HepG2 (cell line): Measurements from ENCODE around the gene TOMM40L. TPM values are rescaled to one million over a fixed set of nuclear protein-coding genes. Genes with fewer than 3 reads are reported as not detected.

Experiments used
- CENPX ChIP-seq: sonication (generic); formaldehyde crosslinking; IDR thresholded peaks from 2 replicates; pipeline ENCODE4 v1.9.0; 2021; ENCODE audit warnings: mild to moderate bottlenecking, missing genetic modification reagents, moderate library complexity
- CSRNP1 ChIP-seq: sonication (generic); formaldehyde crosslinking; IDR thresholded peaks from 2 replicates; pipeline ENCODE4 v1.8.1; 2023; ENCODE audit warnings: mild to moderate bottlenecking, missing genetic modification reagents
- HNRNPH1 ChIP-seq: fragments of 200-400 bp; formaldehyde crosslinking; optimal IDR thresholded peaks from 2 replicates; pipeline ENCODE3; 2017; ENCODE audit warnings: mild to moderate bottlenecking, low read depth, low read length
- HNRNPL ChIP-seq: fragments of 200-400 bp; formaldehyde crosslinking; IDR thresholded peaks from 2 replicates; pipeline ENCODE4 v1.6.1; 2017; ENCODE audit warnings: mild to moderate bottlenecking, low read depth, low read length
- MXD1 ChIP-seq: sonication (generic); formaldehyde crosslinking; IDR thresholded peaks from 2 replicates; pipeline ENCODE4 v1.4.0; 2020; ENCODE audit warnings: mild to moderate bottlenecking, missing genetic modification reagents
- TAF1 ChIP-seq: sonication (generic); formaldehyde crosslinking; IDR thresholded peaks from 2 replicates; pipeline ENCODE4 v1.4.0; 2020; ENCODE audit warnings: missing genetic modification reagents
- ZKSCAN5 ChIP-seq: sonication (generic); formaldehyde crosslinking; IDR thresholded peaks from 2 replicates; pipeline ENCODE4 v1.5.1; 2020; ENCODE audit warnings: mild to moderate bottlenecking, missing genetic modification reagents
- ZNF605 ChIP-seq: sonication (generic); formaldehyde crosslinking; IDR thresholded peaks from 2 replicates; pipeline ENCODE4 v1.8.0; 2022; ENCODE audit warnings: mild to moderate bottlenecking, missing genetic modification reagents
- ZNF777 ChIP-seq: sonication (generic); formaldehyde crosslinking; IDR thresholded peaks from 2 replicates; pipeline ENCODE4 v1.4.0; 2020; ENCODE audit warnings: missing genetic modification reagents
- ZSCAN21 ChIP-seq: sonication (generic); formaldehyde crosslinking; IDR thresholded peaks from 2 replicates; pipeline ENCODE4 v1.8.0; 2022; ENCODE audit warnings: mild to moderate bottlenecking, missing genetic modification reagents, moderate library complexity, borderline replicate concordance
- ZSCAN25 ChIP-seq: sonication (generic); formaldehyde crosslinking; IDR thresholded peaks from 2 replicates; pipeline ENCODE4 v1.8.0; 2022; ENCODE audit warnings: mild to moderate bottlenecking, missing genetic modification reagents
- polyA plus RNA-seq, 8 experiments: library from polyadenylated mRNA; depleted of rRNA in 3 of 8; stranded (reverse) in 7 of 8; unstranded in 1 of 8; fragments of >200 nt; fragmentation: Illumina TruSeq in 4 of 8; extraction: Trizol in 4 of 8; gene quantifications; 2 replicates each; pipeline versions ENCODE4 v1.2.1 to v1.2.3, GENCODE V29; 2011 to 2016; ENCODE audit warnings: low read depth in 4 of 8, missing spikeins in 1 of 8, mixed read lengths in 1 of 8; ENCODE audit not compliant: insufficient read depth in 1 of 8
- total RNA-seq, 5 experiments: library from RNA; depleted of rRNA; stranded (reverse); fragments of >200 nt; fragmentation: Illumina TruSeq; extraction: Trizol; gene quantifications; 2 replicates each; pipeline ENCODE4 v1.2.3, GENCODE V29; 2016; ENCODE audit warnings: low read depth in 1 of 5
- TF ChIP-seq, protein P1 (sequence below): sonication (generic); formaldehyde crosslinking; IDR thresholded peaks from 2 replicates; pipeline ENCODE4 v1.5.0; 2020; ENCODE audit warnings: missing genetic modification reagents
- TF ChIP-seq, protein P2 (sequence below): sonication (generic); formaldehyde crosslinking; IDR thresholded peaks from 2 replicates; pipeline ENCODE4 v1.5.0; 2020; ENCODE audit warnings: mild to moderate bottlenecking, missing genetic modification reagents, borderline replicate concordance
- TF ChIP-seq, protein P3 (sequence below), 2 experiments: sonication (generic) in 1 of 2; formaldehyde crosslinking in 1 of 2; IDR thresholded peaks; 2 replicates each; pipeline versions ENCODE4 v1.4.0 to v1.6.1; 2018 to 2020; ENCODE audit warnings: missing genetic modification reagents in 2 of 2, borderline replicate concordance in 1 of 2, low read depth in 1 of 2, mild to moderate bottlenecking in 1 of 2, missing biosample characterization in 1 of 2

TOMM40L gene
- total and polyA plus RNA-seq, 2 of the 13 experiments (the other 11 are each of a cell fraction or from before 2014, with no cell fraction given): 14.1 to 26.2 TPM

DNA sequence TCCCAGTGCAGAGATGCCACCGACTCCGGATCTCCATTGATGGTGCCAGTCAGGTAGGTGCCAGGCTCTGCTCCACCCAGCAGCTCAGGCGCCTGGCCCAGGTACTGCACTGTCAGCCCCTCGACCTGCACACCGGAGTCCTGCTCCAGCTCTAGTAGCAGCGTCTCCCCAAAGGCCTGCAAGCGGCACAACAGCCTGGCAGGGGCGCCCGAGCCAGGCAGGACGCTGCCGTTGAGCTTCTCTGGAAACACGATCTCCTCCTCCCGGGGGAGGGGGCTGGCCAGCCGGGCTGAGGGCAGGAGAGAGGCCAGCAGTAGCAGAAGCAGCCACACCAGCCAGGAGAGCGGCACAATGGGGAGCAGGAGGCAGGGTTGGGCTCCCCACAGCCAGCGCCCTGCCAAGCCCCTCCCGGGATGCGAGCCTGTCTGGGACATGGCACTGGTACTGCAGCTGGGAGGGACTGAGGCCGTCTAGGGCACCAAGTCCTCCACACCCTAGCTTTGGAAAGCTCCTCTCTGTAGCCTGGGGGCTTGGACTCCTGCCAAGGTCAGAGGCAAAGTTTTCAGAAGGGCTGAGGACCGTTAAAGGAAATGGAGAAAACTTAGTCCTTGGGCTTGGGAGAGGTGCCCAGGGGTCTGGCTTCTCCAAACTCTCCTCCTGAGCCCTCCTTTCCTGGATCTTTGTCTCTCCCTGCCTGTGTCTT is 27.5 kb upstream of the TOMM40L start (continued):
- TF ChIP-seq, protein P1, sequence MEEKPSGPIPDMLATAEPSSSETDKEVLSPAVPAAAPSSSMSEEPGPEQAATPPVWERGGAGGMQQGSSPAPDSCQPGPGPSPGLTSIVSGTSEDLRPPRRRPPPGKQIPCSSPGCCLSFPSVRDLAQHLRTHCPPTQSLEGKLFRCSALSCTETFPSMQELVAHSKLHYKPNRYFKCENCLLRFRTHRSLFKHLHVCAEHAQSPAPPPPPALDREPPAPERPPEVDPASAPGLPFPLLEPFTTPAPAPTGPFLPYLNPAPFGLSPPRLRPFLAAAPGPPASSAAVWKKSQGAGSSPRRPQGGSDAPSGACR (CRISPR knock-in tag): 0 out of 2 replicates have a peak, but pooled peaks have one; percentile 41
- TF ChIP-seq HNRNPL (0 out of 2 replicates have a peak, but pooled peaks have one; percentile 73), MXD1 (peak; percentile 62; the same call in 1 of the 2 replicates), CENPX (no peak), CSRNP1 (CRISPR knock-in tag) (0 out of 2 replicates have a peak, but pooled peaks have one; percentile 47), ZNF777 (CRISPR knock-in tag) (0 out of 2 replicates have a peak, but pooled peaks have one; percentile 72), ZNF605 (CRISPR knock-in tag) (peak; percentile 62; the same call in 1 of the 2 replicates), ZKSCAN5 (CRISPR knock-in tag) (no peak), ZSCAN21 (CRISPR knock-in tag) (0 out of 2 replicates have a peak, but pooled peaks have one; percentile 50), ZSCAN25 (CRISPR knock-in tag) (peak; percentile 42; the same call in 1 of the 2 replicates), HNRNPH1 (no peak), TAF1 (peak; percentile 34; the same call in 1 of the 2 replicates)
- TF ChIP-seq, protein P2, sequence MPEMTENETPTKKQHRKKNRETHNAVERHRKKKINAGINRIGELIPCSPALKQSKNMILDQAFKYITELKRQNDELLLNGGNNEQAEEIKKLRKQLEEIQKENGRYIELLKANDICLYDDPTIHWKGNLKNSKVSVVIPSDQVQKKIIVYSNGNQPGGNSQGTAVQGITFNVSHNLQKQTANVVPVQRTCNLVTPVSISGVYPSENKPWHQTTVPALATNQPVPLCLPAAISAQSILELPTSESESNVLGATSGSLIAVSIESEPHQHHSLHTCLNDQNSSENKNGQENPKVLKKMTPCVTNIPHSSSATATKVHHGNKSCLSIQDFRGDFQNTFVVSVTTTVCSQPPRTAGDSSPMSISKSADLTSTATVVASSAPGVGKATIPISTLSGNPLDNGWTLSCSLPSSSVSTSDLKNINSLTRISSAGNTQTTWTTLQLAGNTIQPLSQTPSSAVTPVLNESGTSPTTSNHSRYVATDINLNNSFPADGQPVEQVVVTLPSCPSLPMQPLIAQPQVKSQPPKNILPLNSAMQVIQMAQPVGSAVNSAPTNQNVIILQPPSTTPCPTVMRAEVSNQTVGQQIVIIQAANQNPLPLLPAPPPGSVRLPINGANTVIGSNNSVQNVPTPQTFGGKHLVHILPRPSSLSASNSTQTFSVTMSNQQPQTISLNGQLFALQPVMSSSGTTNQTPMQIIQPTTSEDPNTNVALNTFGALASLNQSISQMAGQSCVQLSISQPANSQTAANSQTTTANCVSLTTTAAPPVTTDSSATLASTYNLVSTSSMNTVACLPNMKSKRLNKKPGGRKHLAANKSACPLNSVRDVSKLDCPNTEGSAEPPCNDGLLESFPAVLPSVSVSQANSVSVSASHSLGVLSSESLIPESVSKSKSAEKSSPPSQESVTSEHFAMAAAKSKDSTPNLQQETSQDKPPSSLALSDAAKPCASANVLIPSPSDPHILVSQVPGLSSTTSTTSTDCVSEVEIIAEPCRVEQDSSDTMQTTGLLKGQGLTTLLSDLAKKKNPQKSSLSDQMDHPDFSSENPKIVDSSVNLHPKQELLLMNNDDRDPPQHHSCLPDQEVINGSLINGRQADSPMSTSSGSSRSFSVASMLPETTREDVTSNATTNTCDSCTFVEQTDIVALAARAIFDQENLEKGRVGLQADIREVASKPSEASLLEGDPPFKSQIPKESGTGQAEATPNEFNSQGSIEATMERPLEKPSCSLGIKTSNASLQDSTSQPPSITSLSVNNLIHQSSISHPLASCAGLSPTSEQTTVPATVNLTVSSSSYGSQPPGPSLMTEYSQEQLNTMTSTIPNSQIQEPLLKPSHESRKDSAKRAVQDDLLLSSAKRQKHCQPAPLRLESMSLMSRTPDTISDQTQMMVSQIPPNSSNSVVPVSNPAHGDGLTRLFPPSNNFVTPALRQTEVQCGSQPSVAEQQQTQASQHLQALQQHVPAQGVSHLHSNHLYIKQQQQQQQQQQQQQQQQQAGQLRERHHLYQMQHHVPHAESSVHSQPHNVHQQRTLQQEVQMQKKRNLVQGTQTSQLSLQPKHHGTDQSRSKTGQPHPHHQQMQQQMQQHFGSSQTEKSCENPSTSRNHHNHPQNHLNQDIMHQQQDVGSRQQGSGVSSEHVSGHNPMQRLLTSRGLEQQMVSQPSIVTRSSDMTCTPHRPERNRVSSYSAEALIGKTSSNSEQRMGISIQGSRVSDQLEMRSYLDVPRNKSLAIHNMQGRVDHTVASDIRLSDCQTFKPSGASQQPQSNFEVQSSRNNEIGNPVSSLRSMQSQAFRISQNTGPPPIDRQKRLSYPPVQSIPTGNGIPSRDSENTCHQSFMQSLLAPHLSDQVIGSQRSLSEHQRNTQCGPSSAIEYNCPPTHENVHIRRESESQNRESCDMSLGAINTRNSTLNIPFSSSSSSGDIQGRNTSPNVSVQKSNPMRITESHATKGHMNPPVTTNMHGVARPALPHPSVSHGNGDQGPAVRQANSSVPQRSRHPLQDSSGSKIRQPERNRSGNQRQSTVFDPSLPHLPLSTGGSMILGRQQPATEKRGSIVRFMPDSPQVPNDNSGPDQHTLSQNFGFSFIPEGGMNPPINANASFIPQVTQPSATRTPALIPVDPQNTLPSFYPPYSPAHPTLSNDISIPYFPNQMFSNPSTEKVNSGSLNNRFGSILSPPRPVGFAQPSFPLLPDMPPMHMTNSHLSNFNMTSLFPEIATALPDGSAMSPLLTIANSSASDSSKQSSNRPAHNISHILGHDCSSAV (CRISPR knock-in tag): no peak
- TF ChIP-seq, protein P3, sequence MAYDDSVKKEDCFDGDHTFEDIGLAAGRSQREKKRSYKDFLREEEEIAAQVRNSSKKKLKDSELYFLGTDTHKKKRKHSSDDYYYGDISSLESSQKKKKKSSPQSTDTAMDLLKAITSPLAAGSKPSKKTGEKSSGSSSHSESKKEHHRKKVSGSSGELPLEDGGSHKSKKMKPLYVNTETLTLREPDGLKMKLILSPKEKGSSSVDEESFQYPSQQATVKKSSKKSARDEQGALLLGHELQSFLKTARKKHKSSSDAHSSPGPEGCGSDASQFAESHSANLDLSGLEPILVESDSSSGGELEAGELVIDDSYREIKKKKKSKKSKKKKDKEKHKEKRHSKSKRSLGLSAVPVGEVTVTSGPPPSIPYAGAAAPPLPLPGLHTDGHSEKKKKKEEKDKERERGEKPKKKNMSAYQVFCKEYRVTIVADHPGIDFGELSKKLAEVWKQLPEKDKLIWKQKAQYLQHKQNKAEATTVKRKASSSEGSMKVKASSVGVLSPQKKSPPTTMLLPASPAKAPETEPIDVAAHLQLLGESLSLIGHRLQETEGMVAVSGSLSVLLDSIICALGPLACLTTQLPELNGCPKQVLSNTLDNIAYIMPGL (CRISPR knock-in tag; IDR thresholded peaks at IDR 0.05; ENCODE audit: borderline replicate concordance in 1 of 2, low read depth in 1 of 2): 0 out of 4 replicates have a peak, but pooled peaks of 1 of the 2 experiments have one; percentile 25
